Measurements from ENCODE around the gene OR52J3.

OR52J3 gene

DNA sequence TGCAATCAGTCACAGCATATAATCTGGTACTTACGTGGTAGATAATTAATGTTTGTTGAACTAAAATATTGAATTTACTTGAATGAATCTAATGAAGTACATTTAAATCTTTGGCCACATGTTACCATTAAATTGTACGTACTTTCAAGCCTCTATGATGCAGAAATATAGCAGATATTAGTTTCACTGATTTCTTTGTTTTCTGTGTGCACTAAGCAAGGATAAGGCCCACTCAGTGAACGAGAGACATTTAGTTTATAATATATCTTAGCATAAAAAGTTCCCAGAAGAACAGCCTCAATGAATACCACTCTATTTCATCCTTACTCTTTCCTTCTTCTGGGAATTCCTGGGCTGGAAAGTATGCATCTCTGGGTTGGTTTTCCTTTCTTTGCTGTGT is 22.9 kb downstream of the OR52J3 start, which contains the start of gene OR52E1:
Gene OR52E1 (plus strand): TSS at position 301 of the 400 bp plus-strand sequence.
- Mint-ChIP-seq H3K27me3 (peaks cover 5% of the 10 kb centered on the region), H3K4me1 (ENCODE audit: low read depth) (no peaks in the 10 kb centered on the region), H3K9me3 (ENCODE audit: low read depth) (no peaks in the 10 kb centered on the region), H3K4me3 (no peak within 1 kb of the TSS), H3K27ac (no peak within 1 kb of the TSS), H3K36me3 (no peaks in the 10 kb centered on the region)

DNA sequence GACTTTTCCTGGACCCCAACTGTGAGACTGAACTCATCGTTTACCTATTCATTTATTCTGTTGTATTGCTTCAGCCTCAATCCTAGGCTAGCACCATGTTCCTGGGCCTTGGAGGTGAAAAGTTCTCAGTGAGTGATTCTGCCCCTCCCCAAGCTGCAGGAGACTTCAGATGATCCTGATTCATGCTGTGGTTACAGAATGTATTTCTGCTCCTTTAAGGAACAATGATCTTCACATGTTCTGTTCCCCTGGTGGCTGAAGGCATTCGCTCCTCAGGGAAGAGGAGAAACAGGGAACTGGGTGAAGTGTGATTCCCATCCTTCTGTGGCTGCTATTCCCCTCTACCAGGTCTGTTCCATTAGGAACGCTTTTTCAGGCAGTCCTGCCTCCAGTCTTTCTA is 25.5 kb downstream of the OR52J3 start:
- Mint-ChIP-seq H3K9me3 (ENCODE audit: low read depth) (no peaks in the 10 kb centered on the region), H3K4me1 (ENCODE audit: low read depth) (no peaks in the 10 kb centered on the region), H3K27me3 (peaks cover 2% of the 10 kb centered on the region), H3K4me3 (no peak overlapping the region), H3K27ac (no peak overlapping the region), H3K36me3 (no peaks in the 10 kb centered on the region)

DNA sequence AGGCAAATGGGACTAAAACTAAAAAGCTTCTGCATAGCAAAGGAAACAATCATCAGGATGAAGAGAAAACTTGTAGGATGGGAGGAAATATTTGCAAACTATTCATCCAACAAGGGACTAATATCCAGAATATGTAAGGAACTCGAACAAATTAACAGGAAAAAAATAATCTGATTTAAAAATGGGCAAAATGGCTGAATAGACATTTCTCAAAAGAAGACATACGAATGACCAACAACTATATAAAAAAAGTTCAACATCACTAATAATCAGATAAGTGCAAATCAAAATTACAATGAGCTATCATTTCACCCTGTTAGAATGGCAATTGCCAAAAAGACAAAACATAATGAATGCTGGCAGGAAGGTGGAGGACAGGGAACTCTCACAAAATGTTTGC is 35.1 kb downstream of the OR52J3 start:
- H3K4me1 Mint-ChIP-seq (ENCODE audit: low read depth): no peaks in the 10 kb centered on the region
- H3K4me3 Mint-ChIP-seq: no peak overlapping the region
- no peak overlapping the region for H3K27ac Mint-ChIP-seq
- peaks cover 2% of the 10 kb centered on the region for H3K27me3 Mint-ChIP-seq
- no peaks in the 10 kb centered on the region for H3K36me3 Mint-ChIP-seq
- H3K9me3 Mint-ChIP-seq (ENCODE audit: low read depth): no peaks in the 10 kb centered on the region

DNA sequence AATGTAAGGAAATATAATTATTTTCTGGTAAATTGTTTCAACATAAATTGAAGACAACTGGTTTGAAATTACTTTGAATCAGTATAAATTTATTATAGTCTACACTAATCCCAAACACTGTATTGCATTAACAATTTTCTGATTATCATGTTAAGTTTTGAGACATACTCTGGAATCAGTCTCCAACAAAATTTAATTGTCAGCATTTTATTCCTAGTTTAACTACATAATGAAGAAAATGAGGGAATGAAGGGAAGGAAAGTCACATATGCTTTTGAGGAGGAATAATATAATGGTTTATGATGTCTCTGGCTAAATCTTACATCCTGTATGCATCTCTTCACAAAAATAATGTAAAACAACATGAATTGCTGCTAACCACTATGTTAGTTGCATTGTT is 37.3 kb downstream of the OR52J3 start:
- H3K9me3 Mint-ChIP-seq (ENCODE audit: low read depth): no peaks in the 10 kb centered on the region
- H3K27me3 Mint-ChIP-seq: peaks cover 4% of the 10 kb centered on the region
- no peak overlapping the region for H3K27ac Mint-ChIP-seq
- H3K4me1 Mint-ChIP-seq (ENCODE audit: low read depth): no peaks in the 10 kb centered on the region
- H3K4me3 Mint-ChIP-seq: no peak overlapping the region
- H3K36me3 Mint-ChIP-seq: no peaks in the 10 kb centered on the region

DNA sequence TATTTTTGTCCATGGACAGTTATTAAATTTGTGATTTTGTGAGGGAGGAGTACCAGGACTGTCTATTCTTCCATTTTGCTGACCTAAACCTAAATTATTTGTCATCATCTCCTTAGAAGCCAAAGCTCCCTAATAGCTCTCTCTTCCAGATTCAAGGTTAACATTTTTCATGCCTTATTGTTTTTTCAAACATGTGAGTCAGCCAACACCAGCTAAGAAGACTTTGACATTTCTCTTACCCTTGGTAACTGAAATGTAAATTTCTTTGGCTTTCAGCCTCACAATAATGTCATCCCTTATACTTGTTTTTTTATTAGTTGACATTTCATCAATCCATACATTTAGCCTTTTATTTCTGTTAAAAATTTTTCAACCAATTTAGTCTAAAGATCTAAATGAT is 42.2 kb downstream of the OR52J3 start:
- Mint-ChIP-seq H3K27ac (no peak overlapping the region), H3K4me3 (no peak overlapping the region), H3K9me3 (ENCODE audit: low read depth) (peaks cover 4% of the 10 kb centered on the region), H3K27me3 (peaks cover 7% of the 10 kb centered on the region), H3K4me1 (ENCODE audit: low read depth) (no peaks in the 10 kb centered on the region), H3K36me3 (no peaks in the 10 kb centered on the region)

DNA sequence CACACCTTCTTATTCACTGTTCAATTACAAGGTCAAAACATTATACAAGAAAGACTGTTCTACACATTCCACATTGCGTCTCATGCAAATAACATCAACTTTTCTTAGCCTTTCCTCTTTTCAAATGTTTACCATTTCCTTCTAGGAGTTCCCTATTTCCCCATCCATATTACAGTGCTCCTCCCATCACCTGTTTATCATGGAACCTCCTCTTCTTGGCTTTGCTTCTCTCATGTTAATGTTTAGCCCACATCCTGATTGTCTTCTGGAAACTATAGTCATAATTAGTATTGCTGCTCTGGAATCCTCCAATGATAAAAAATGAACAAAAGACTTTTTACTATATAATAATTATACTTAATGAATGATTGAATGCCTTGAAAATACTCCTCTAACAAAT is 44.3 kb downstream of the OR52J3 start:
- peaks cover 7% of the 10 kb centered on the region for H3K27me3 Mint-ChIP-seq
- peaks cover 4% of the 10 kb centered on the region for H3K9me3 Mint-ChIP-seq (ENCODE audit: low read depth)
- H3K4me3 Mint-ChIP-seq: no peak overlapping the region
- no peaks in the 10 kb centered on the region for H3K36me3 Mint-ChIP-seq
- H3K4me1 Mint-ChIP-seq (ENCODE audit: low read depth): no peaks in the 10 kb centered on the region
- no peak overlapping the region for H3K27ac Mint-ChIP-seq

DNA sequence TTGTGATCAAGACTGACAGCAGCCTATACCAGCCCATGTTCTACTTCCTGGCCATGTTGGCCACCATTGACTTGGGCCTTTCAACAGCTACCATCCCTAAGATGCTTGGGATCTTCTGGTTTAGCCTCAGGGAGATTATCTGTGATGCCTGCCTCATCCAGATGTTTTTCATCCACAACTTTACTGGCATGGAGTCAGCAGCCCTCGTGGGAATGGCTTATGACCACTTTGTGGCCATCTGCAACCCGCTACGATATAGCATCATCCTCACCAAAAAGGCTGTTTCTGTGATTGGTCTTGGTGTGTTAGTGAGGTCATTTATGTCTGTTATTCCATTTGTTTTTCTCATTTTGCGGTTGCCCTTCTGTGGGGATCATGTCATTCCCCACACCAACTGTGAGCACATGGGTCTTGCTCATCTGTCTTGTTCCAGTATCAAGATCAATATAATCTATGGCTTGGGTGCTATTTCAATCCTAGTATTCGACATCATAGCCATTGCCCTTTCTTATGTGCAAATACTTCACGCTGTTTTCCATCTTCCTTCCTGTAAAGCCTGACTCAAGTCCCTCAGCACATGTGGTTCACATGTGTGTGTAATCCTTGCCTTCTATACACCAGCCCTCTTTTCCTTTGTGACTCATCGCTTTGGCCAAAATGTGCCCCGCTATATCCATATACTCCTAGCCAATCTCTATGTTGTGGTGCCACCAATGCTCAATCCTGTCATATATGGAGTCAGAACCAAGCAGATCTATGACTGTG is 46.7 kb downstream of the OR52J3 start:
- peaks cover 5% of the 10 kb centered on the region for H3K27me3 Mint-ChIP-seq
- no peak overlapping the region for H3K27ac Mint-ChIP-seq
- H3K4me3 Mint-ChIP-seq: no peak overlapping the region
- H3K36me3 Mint-ChIP-seq: no peaks in the 10 kb centered on the region
- H3K9me3 Mint-ChIP-seq (ENCODE audit: low read depth): peaks cover 4% of the 10 kb centered on the region
- no peaks in the 10 kb centered on the region for H3K4me1 Mint-ChIP-seq (ENCODE audit: low read depth)

DNA sequence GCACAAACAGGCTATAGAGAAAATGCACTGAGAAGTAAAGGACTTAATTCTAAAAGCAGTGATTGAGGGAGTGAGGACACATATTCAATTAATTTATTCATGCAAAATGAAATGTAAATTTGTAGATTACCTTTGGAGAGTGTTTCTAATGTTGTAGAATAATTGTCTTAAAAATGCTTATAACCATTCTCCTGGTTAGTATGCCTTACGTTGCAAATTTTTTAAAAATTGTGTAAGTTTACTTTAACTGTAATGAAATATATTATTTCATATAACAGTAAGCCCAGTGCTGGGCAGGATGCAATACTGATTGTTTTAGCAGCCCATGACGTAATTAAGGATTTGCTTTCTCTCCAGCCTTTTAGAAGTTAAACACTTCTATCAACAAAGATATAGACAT is 49.7 kb downstream of the OR52J3 start:
- no peaks in the 10 kb centered on the region for H3K36me3 Mint-ChIP-seq
- H3K27me3 Mint-ChIP-seq: peaks cover 4% of the 10 kb centered on the region
- H3K27ac Mint-ChIP-seq: no peak overlapping the region

More for the DNA sequence above, 49.7 kb downstream of the OR52J3 start:
- H3K9me3 Mint-ChIP-seq (ENCODE audit: low read depth): no peaks in the 10 kb centered on the region
- no peaks in the 10 kb centered on the region for H3K4me1 Mint-ChIP-seq (ENCODE audit: low read depth)
- no peak overlapping the region for H3K4me3 Mint-ChIP-seq
